Measurements from ENCODE around the gene FUS. TPM values are rescaled to one million over a fixed set of nuclear protein-coding genes. Genes with fewer than 3 reads are reported as not detected.

FUS gene
- total RNA-seq, 2 donors from 2014 or later: 910 to 947 TPM

DNA sequence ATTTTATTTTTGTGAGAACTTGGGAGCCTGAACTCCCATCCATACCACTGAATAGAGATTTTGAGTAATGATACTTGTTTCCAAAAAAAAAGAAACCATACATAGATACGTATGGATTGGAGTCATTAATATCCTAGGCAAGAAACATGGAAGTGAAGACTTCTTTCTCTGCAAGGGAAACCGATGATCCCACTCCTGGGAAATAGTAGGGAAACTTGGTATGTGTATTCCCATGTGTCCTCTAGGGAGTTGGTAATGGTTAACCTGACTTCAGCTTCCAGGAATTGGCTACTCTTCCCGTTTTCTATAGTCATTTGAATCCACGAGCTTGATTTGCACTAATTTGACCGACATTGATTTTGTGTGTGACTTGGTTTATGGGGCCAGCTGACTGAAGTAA, 5.4 kb downstream of the FUS start:
- no peaks in the 10 kb centered on the region for H3K9me3 ChIP-seq (ENCODE audit: control insufficient read depth, low read length, poor library complexity, severe bottlenecking)
- peak overlapping the region; percentile 99 for H3K27ac Mint-ChIP-seq
- DNase-seq: no peak
- H3K36me3 Mint-ChIP-seq (ENCODE audit: low read depth): peaks cover 23% of the 10 kb centered on the region
- peak overlapping the region; percentile 56 for H3K4me3 Mint-ChIP-seq
- H3K4me1 Mint-ChIP-seq: peaks cover 70% of the 10 kb centered on the region
- no peak for ATAC-seq
- no peaks in the 10 kb centered on the region for H3K27me3 Mint-ChIP-seq

DNA sequence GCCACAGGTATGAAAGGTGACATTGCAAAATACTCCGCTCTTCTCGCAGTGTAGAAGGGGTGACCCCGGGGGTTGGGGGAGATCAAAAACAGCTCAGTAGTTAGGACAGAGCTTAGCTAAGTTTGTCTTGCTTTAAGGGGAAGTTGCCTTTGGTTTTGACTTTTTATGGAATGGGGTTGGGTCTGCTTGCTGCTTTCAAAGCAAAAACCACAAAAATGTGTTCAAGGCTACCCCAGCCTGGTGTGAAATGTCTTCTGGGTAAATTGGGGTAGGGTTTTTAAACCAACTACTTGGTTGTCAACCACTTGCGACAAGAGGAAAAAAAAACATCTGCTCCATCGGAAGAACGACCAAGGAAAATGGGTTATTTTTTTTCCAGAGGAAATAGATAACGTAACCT, 6.2 kb downstream of the FUS start:
- peak overlapping the region; percentile 43 for H3K4me3 Mint-ChIP-seq
- H3K27ac Mint-ChIP-seq: peak overlapping the region; percentile 99
- H3K9me3 ChIP-seq (ENCODE audit: control insufficient read depth, low read length, poor library complexity, severe bottlenecking): no peaks in the 10 kb centered on the region
- DNase-seq: no peak
- H3K27me3 Mint-ChIP-seq: no peaks in the 10 kb centered on the region
- H3K36me3 Mint-ChIP-seq (ENCODE audit: low read depth): peaks cover 29% of the 10 kb centered on the region
- H3K4me1 Mint-ChIP-seq: peaks cover 75% of the 10 kb centered on the region
- ATAC-seq: no peak

DNA sequence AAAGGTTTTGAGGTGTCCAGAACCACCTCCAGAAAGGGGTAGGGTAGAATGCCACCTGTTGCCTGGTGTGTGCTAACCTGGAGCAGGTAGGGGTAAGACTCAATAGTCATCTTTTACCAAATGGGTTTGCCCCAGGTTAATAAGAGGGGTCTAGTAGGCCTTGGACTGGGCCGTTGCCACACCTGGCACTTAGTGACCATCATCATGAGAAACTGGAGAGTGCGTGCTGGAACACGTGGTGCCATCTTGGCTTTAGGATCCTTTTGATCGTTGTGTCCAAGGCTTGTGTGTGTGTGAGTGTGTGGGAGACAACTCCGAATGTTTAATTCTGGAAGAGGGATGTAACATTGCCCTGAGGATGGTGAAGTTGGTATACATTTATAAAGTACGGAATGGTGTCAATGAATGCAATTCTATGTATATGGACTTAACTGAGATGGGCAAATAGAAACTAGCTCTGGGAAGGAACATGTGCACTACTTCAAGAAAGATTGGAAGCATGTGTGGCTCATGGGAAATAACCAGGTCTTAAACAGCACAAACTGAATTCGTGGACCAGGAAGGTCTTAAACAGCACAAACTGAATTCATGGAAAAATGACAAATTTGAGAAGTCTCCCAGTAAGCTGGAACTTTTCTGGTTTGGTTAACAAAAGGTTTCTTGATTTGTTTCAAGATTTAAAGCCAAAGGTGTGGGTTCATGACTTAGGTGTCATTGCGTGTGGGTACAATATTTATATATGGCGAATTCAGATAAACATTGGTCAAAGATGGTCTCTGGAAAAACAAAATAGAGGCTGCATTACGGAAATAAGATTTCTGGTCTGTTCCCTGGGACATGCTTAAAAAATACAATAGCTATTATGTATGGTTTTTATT, 7.2 kb downstream of the FUS start:
- peak overlapping the region; percentile 99 for H3K27ac Mint-ChIP-seq

DNA sequence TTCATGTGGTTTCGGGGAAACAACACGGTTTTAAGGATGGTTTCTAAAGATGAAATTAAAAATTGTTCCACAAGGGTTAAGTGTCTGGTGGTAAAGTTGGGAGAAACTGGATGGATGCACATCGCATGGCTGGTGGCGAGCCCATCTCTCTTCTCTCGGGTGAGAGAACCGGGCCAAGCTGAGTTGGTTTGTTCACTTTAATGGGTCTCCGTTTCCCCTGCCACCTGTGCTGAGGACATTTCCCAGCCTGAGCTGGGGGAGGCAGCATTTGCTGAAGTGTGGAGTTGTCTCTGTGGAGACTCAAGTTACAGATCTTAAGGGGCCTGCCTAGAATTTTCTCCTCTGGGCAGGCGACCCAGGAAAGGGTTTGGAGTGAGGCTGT, 7.9 kb downstream of the FUS start:
- H3K9me3 ChIP-seq (ENCODE audit: control insufficient read depth, low read length, poor library complexity, severe bottlenecking): no peaks in the 10 kb centered on the region
- Mint-ChIP-seq H3K4me1 (peaks cover 71% of the 10 kb centered on the region), H3K36me3 (ENCODE audit: low read depth) (peaks cover 30% of the 10 kb centered on the region), H3K27ac (peak overlapping the region; percentile 99), H3K4me3 (no peak overlapping the region), H3K27me3 (no peaks in the 10 kb centered on the region)
- DNase-seq (no peak), ATAC-seq (no peak)

More for the DNA sequence above, 7.2 kb downstream of the FUS start:
- peaks cover 78% of the 10 kb centered on the region for H3K4me1 Mint-ChIP-seq
- DNase-seq (no peak), ATAC-seq (peak; percentile 6)
- H3K36me3 Mint-ChIP-seq (ENCODE audit: low read depth): peaks cover 30% of the 10 kb centered on the region
- H3K27me3 Mint-ChIP-seq: no peaks in the 10 kb centered on the region
- H3K9me3 ChIP-seq (ENCODE audit: control insufficient read depth, low read length, poor library complexity, severe bottlenecking): no peaks in the 10 kb centered on the region
- H3K4me3 Mint-ChIP-seq: peak overlapping the region; percentile 39

DNA sequence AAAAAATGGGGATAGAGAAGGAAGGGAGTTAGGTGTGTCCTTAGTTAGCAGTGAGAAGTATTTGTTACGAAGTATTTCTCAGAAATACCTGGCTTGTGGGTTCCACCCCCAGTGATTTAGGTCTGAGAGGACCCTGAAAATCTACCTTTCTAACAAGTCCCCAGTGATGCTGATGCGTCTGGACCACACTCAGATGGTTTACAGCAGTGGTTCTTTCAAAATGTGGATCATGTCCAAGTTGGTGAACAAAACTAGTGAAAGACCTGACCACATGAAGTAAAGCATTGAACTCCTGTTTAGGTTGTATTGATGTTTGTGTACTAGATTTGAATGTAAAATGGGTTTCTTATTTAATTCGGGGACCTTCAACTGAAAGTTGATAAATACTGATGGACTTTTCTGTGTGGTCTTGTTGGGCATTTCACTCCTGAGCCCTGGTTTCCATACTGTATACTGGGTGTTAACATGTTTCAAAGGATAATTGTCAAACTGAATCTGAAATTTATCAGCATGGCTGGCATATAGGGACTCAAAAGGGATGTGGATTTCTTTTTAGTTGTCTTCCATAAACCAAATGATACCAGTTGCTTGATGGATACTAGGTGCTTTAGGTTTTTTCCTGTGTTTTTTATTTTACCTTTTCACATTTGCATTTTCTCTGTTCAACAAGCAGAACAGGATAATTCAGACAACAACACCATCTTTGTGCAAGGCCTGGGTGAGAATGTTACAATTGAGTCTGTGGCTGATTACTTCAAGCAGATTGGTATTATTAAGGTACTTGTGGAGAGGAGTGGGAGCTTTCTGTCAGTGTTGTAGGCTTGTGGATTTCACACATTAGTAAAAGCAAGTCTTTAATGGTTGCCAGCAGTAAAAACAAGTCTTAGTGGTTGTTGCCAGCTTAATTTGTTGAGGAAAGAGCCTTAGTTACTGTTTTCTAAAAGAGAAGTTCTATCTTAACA, 8.8 kb downstream of the FUS start:
- Mint-ChIP-seq H3K4me1 (peaks cover 68% of the 10 kb centered on the region), H3K27me3 (no peaks in the 10 kb centered on the region), H3K36me3 (ENCODE audit: low read depth) (peaks cover 33% of the 10 kb centered on the region), H3K27ac (peak overlapping the region; percentile 99), H3K4me3 (peak overlapping the region; percentile 77)
- no peaks in the 10 kb centered on the region for H3K9me3 ChIP-seq (ENCODE audit: control insufficient read depth, low read length, poor library complexity, severe bottlenecking)
- no peak for DNase-seq
- ATAC-seq: no peak

DNA sequence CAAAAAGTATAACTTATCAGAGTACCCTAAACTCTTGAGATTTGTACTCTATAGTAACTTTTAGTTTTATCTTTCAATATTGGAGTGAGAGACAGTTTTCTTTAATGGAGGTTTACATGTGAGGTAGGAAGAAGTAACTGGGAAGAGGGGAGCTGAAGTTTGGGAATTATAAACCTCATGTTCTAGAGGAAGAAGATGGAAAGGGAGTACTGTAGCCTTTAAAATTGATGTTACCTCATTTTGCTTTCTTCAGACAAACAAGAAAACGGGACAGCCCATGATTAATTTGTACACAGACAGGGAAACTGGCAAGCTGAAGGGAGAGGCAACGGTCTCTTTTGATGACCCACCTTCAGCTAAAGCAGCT, 9.5 kb downstream of the FUS start:
- peak overlapping the region; percentile 99 for H3K27ac Mint-ChIP-seq
- peaks cover 29% of the 10 kb centered on the region for H3K36me3 Mint-ChIP-seq (ENCODE audit: low read depth)
- ATAC-seq (no peak), DNase-seq (no peak)
- peak overlapping the region; percentile 77 for H3K4me3 Mint-ChIP-seq
- no peaks in the 10 kb centered on the region for H3K27me3 Mint-ChIP-seq
- no peaks in the 10 kb centered on the region for H3K9me3 ChIP-seq (ENCODE audit: control insufficient read depth, low read length, poor library complexity, severe bottlenecking)
- H3K4me1 Mint-ChIP-seq: peaks cover 67% of the 10 kb centered on the region

DNA sequence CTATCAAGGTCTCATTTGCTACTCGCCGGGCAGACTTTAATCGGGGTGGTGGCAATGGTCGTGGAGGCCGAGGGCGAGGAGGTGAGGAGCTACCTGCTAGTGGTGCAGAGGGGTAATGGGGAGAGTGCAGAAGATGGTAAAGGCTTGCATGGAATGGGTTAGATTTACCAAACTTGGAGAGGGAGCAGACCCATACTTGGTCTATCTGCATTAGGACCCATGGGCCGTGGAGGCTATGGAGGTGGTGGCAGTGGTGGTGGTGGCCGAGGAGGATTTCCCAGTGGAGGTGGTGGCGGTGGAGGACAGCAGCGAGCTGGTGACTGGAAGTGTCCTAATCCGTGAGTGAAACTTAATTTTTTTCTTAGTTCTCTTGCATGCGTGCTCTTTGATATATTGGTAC, 10.1 kb downstream of the FUS start:
- Mint-ChIP-seq H3K27me3 (no peaks in the 10 kb centered on the region), H3K27ac (peak overlapping the region; percentile 99), H3K36me3 (ENCODE audit: low read depth) (peaks cover 26% of the 10 kb centered on the region), H3K4me1 (peaks cover 66% of the 10 kb centered on the region), H3K4me3 (peak overlapping the region; percentile 58)
- DNase-seq: no peak
- ATAC-seq: no peak
- no peaks in the 10 kb centered on the region for H3K9me3 ChIP-seq (ENCODE audit: control insufficient read depth, low read length, poor library complexity, severe bottlenecking)

DNA sequence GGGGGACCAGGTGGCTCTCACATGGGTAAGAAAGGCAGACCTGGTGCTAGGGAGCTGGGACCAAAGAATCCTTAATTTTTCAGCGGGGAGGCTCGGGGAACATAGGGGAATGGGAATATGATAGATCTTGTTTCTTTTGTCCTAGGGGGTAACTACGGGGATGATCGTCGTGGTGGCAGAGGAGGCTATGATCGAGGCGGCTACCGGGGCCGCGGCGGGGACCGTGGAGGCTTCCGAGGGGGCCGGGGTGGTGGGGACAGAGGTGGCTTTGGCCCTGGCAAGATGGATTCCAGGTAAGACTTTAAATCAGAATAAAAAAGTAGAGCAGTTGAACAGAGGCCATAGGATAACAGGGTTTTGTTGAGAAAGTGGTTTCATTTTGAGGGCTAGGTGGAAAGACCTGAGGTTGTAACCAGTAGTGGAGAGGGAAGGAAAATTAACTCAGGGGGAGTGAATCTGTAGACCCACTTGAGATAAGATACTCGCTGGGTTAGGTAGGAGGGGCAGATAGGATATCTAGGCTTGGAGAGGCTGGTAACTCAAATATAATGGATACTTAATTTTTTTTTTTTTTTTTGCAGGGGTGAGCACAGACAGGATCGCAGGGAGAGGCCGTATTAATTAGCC, 11.0 kb downstream of the FUS start:
- DNase-seq: no peak
- Mint-ChIP-seq H3K27ac (peak overlapping the region; percentile 99), H3K36me3 (ENCODE audit: low read depth) (peaks cover 21% of the 10 kb centered on the region), H3K4me1 (peaks cover 63% of the 10 kb centered on the region), H3K4me3 (peak overlapping the region; percentile 72), H3K27me3 (no peaks in the 10 kb centered on the region)
- H3K9me3 ChIP-seq (ENCODE audit: control insufficient read depth, low read length, poor library complexity, severe bottlenecking): no peaks in the 10 kb centered on the region
- ATAC-seq: no peak

DNA sequence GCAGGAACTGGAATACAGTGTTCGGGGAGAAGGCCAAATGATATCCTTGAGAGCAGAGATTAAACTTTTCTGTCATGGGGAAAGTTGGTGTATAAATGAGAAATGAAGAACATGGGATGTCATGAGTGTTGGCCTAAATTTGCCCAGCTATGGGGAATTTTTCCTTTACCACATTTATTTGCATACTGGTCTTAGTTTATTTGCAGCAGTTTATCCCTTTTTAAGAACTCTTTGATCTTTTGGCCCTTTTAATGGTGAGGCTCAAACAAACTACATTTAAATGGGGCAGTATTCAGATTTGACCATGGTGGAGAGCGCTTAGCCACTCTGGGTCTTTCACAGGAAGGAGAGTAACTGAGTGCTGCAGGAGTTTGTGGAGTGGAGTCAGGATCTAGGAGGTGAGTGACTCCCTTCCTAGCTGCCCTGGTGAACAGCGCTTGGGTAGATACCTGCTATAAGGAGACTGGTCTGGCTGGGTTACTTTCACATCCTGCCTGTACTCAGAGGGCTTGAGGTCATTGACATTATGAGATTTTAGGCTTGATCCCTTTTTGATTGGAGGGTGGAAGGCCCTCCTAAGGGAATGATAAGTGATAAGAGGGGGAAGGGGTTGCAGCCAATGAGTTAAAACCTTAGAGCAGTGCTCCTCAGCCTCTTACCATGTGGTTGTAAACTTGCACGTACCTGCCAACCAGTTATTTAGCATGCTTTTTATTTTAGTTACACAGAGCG, 11.9 kb downstream of the FUS start:
- Mint-ChIP-seq H3K4me3 (peak overlapping the region; percentile 15), H3K4me1 (peaks cover 56% of the 10 kb centered on the region), H3K36me3 (ENCODE audit: low read depth) (peaks cover 19% of the 10 kb centered on the region), H3K27ac (peak overlapping the region; percentile 99), H3K27me3 (no peaks in the 10 kb centered on the region)
- no peak for DNase-seq
- ATAC-seq: peak; percentile 4
- H3K9me3 ChIP-seq (ENCODE audit: control insufficient read depth, low read length, poor library complexity, severe bottlenecking): no peaks in the 10 kb centered on the region

DNA sequence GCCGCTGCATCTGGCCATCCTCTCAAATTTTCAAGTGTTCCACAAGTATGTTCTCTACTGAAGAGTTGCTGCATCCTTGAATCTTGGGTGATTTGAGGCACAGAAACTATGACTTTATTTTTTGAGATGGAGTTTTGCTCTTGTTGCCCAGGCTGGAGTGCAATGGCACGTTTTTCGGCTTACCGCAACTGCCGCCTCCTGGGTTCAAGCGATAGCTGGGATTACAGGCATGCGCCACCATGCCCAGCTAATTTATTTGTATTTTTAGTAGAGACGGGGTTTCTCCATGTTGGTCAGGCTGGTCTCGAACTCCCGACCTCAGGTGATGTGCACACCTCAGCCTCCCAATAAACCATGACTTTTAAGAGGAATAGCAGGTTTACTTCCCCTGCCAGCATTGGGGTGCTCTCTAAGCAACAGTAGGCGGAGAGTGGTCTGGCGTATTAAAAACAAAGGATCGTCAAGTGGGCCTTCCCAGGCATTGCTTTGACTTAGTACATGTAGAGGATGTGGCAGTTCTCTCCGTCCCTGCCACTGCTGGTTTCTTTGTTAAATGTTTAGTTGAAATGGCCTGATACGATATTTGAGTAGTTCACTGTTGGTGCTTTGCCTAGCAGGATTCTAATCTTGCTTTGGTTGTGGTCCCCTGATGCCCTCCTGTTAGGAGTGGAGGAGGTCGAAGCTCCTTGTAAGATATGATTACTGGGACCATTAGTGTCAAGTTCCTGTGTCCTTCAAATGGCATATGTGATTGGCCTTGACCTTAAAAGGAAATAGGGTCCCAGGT, 13.1 kb downstream of the FUS start:
- Mint-ChIP-seq H3K27me3 (no peaks in the 10 kb centered on the region), H3K36me3 (ENCODE audit: low read depth) (peaks cover 19% of the 10 kb centered on the region)
- ATAC-seq: no peak

DNA sequence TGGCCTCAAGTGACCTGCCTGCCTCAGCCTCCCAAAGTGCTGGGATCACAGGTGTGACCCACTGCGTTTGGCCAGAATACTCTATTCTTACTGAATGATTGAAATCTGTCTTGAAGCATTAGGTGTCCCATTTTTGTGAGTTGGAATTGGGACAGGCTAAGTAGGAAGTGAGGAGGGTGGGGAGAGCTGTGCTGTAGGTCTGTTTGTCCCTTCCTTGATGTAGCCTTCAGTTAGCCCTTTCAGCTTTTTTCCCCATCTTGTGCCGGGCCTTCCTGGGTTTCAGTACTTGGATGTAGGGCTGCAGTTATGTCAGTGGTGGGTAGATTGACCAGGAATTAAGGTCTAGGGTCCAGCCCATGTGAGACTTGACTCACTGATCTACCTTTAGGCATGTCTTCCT, 13.9 kb downstream of the FUS start:
- no peak for DNase-seq
- no peak for ATAC-seq
- peaks cover 55% of the 10 kb centered on the region for H3K4me1 Mint-ChIP-seq
- peak overlapping the region; percentile 5 for H3K4me3 Mint-ChIP-seq
- H3K9me3 ChIP-seq (ENCODE audit: control insufficient read depth, low read length, poor library complexity, severe bottlenecking): no peaks in the 10 kb centered on the region
- no peak overlapping the region for H3K27ac Mint-ChIP-seq
- no peaks in the 10 kb centered on the region for H3K27me3 Mint-ChIP-seq
- peaks cover 19% of the 10 kb centered on the region for H3K36me3 Mint-ChIP-seq (ENCODE audit: low read depth)

More for the DNA sequence above, 13.1 kb downstream of the FUS start:
- H3K4me3 Mint-ChIP-seq: no peak overlapping the region
- peak overlapping the region; percentile 99 for H3K27ac Mint-ChIP-seq
- peaks cover 50% of the 10 kb centered on the region for H3K4me1 Mint-ChIP-seq
- no peak for DNase-seq
- H3K9me3 ChIP-seq (ENCODE audit: control insufficient read depth, low read length, poor library complexity, severe bottlenecking): no peaks in the 10 kb centered on the region

DNA sequence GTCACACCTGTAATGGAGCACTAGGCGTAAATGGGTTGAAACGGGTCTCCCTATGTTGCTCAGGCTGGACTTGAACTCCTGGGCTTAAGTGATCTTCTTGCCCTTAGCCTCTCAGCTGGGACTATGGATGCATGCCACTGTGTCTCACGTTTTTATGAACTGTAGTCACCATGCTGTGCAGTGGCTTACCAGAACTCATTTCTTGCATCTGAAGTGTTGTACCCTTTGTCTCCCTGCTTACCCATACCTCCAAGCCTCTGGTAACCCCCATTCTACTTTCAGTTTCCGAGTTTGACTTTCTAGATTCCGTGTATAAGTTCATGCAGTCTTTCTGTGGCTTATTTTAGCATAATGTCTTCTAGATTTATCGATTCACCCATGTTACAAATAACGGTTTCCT, 15.0 kb downstream of the FUS start:
- Mint-ChIP-seq H3K36me3 (ENCODE audit: low read depth) (peaks cover 19% of the 10 kb centered on the region), H3K27me3 (no peaks in the 10 kb centered on the region), H3K27ac (peak overlapping the region; percentile 59), H3K4me3 (peak overlapping the region; percentile 51), H3K4me1 (peaks cover 54% of the 10 kb centered on the region)
- no peak for DNase-seq
- no peak for ATAC-seq
- no peaks in the 10 kb centered on the region for H3K9me3 ChIP-seq (ENCODE audit: control insufficient read depth, low read length, poor library complexity, severe bottlenecking)
